NCI-H2107 treated with DMSO at 0.1 percent for 48 hours (cell line): ENCODE data around the gene ANO10.
"Not testable (repeated sequence)": the region's sequence is repeated elsewhere in the genome, so short reads cannot be mapped to it uniquely, and the experiment has no call there.

ENCODE experiments used
- DNase-seq: peaks from one replicate; lab custom pipeline; 2025; ENCODE audit not compliant: unreplicated experiment; lab: John Stamatoyannopoulos, UW

The ANO10 gene

DNA sequence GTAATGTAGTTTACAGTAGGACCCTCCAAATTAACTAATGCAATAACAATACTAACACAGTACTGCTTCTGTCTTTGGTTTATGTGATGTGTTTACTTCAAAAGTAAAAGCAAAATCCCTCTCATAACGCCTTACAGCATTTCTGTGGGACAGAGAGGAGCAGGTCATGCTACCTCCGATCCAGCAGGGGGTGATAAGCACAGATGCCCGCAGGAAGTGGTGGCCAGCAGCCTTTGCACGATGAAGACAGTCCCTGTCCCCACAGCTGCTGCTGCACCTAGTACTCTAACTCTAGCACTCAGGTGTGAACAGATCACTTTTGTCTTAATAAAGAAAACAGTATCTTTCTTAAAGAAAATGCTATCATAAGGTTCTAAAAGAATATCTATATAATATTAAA is 38.3 kb downstream of the ANO10 start:
- DNase-seq: no peak

DNA sequence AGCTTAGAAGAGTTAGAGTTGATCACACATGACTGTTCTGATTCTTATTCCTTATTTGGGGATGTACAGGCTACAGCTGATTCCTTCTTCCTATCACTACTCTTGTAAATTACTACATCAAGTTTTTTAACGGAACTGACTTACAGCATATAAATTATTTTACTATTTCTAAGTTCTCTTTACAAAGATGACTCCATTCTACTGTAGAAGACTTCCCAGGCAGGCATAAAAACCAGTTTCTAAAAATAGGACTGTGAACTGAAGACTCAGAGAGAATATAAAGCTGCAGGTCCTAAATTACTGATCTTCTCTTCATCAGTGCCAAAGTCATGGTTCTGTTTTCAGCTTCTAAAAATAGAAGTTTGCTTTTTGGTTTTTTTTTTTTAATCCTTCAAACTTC is 38.9 kb downstream of the ANO10 start:
- no peak for DNase-seq

DNA sequence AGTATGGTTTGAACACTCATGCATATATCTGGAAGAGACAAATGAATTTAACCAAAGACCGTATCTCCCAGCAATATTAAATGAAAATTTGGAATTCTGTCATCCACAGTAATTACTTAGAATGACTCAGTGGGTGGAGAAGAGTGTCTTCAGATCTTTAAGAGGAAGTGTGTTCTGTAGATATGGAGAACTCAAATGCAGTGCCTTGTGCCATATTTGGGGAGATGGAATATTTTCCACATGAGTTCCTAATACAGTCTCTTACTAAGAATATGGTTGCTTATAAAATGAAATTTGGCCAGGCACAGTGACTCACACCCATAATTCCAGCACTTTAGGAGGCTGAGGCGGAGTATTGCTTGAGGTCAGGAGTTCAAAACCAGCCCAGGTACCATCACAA is 40.5 kb downstream of the ANO10 start:
- no peak for DNase-seq

DNA sequence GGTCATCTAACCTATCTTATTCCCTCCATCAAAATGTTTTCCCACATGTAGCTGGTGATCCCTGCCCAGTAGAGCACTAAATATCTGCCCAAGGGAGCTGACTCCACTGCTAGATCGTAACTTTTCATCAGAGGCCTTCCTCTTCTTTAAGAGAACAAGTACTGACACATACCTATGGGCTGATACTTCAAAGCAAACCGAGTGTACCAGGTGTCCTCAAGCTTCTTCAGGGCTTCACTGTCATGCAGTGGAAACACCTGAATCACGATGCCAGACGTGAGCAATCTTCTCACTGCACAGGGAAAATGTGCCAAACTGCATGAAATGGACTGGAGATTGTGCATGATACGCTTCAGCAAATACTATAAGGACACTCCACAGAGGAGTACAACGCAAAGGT is 41.6 kb downstream of the ANO10 start:
- no peak for DNase-seq

DNA sequence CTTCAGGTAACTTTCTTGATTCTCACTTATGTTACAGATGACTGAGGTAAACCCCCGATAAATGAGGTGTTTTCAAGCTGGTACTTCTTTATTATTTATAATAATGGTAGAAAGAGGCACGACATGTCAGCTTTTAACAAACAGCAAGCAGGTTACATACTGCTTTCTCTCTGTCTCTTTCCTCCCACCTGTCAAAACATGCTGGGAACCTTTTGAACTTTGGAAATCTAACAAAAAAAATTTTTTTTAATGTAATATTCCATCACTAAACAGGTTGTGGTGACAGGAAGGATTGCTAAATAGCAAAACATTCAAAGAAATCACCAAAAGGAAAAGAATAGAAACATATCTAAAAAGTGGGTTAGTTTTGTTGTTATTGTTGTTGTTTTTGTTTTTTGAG is 48.2 kb downstream of the ANO10 start:
- DNase-seq: no peak

DNA sequence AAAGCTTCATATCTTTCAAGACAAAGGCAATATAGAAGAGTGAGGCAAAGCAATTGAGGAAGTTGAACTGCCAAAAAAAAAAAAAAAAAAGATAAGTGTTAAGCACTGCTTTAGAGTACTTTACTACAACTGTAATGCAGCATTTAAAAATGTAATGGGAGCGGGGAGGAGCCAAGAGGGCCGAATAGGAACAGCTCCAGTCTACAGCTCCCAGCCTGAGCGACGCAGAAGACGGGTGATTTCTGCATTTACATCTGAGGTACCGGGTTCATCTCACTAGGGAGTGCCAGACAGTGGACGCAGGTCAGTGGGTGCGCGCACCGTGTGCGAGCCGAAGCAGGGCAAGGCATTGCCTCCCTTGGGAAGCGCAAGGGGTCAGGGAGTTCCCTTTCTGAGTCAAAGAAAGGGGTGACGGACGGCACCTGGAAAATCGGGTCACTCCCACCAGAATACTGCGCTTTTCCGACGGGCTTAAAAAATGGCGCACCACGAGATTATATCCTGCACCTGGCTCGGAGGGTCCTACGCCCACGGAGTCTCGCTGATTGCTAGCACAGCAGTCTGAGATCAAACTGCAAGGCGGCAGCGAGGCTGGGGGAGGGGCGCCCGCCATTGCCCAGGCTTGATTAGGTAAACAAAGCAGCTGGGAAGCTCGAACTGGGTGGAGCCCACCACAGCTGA is 56.0 kb downstream of the ANO10 start:
- not testable (repeated sequence) for DNase-seq

DNA sequence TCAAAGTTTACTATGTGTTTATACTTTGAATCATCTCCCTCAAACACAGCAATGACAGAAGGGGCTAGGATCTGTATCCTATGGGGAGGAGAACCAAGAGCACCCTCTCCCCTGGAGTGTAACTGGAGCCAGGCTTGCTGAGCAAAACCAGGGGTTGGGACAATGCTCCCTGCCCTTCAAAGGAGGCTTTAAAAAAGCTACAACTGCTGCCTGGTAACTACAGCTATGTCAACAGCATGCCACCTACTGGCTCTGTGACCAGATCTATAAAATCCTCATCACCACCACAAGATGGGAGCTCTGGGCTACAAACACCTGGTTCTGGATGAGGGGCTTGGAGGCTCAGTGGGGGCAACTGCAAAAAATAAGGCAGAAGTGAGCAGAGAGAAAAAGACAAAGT is 61.9 kb downstream of the ANO10 start:
- DNase-seq: no peak

DNA sequence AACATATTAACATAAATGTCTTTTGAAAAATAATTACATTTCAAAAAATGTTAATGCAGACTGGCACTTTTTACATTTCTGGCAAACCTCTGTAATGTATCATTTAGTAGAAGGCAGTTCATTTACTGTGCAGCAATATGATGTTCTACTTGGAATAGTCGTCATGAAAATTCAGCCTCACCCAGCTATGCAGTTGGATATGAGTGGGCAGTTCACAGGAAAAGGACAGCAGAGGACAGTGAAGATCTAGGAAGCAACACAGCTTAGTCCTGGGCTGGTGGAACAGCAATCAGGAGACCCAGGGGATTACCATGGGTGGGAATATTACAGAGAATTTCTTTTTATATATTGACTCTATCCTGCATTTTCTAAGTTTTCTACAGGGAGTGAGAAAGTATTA is 63.6 kb downstream of the ANO10 start:
- DNase-seq: no peak

DNA sequence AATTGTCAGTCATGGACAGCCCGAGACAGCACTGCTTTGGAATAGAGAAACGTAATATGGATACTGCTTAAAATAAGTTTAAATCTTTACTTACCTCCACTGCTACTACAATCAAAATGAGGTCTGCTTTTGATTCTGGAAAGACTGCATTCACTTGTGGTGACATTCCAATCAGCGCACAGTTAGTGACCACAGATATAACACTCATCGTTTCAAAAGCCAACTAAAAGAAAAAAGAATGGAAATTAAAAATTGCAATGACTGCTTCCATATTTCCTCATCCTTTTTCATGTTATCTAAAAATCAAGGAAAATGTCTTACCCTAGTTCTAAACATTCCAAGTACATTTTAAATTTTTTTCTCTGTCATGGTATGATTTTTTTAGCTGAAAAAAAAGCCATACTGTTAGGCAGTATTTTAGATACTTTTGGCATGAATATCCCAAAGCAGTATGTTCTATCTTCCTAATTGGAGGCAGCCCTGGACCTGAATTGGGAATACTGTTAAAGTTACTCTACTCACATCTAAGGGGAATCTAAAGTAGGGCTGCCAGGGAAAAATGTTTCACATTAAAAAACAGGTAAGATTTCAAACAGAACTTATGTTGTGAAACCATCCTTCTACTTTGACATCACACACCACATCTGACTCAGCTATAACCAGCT is 72.1 kb downstream of the ANO10 start:
- no peak for DNase-seq

DNA sequence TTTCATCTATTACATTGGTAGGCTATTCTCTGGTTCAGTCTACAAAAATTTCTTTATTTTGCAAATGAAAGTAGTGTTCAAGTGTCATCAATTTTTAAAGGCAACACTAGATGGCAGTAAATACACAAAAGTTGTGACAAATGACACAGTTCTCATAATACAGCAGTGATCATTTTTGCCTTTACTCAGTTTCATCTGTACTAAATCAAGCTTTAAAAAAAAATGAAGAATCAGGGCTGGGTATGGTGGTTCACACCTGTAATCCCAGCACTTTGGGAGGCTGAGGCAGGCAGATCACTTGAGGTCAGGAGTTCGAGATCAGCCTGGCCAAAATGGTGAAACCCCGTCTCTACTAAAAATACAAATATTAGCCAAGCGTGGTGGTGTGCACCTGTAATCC is 77.5 kb downstream of the ANO10 start:
- DNase-seq: peak; percentile 0

DNA sequence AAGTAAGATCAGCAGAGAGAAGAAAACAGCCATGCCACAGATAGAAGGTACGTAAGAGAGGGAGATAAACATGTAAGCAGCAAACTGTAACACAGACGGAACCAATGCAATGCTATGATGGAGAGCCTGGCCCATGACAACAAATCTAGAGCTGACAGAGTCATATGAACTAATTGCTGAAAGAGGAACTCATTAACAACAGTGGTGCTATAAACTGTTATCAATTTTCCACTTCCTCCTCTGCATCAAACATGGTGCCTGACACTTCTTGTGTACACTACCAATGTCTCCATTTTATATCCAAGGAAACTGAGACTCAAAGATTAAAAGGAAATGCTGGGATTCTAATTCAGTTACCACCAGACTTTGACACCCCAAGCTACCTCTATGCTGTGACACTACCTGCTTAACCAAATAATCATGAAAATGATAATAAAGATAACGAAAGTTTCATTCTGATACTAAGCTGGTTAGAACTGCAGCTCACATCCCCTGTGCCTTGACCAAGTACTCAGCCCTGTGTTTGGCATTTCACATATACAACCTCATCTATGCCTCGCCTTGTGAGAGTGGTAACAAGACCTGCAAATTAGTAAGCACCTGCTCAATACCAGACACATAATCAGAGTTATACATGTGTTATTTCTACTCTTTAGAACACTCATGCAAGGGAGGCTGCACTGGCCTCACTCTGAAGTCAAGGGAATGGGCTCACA is 79.3 kb downstream of the ANO10 start:
- no peak for DNase-seq

DNA sequence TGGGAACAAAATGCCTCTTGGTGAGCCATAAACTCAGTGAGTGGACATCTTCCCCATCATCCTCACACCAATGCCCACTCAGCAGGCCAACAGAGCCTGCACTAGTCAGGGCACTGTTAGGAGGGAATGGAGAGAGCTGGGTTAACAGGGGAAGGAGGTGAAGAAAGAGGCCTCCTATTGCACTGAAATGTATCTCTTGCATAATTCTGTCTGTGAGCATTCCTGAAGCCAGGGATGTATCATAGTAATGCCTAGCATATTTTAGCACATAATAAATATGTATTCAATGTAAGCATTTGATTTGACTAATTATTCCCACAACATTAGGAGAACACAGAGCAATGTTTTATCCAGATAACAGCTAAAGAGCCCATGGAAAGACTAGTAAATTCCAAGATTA is 81.2 kb downstream of the ANO10 start:
- no peak for DNase-seq

DNA sequence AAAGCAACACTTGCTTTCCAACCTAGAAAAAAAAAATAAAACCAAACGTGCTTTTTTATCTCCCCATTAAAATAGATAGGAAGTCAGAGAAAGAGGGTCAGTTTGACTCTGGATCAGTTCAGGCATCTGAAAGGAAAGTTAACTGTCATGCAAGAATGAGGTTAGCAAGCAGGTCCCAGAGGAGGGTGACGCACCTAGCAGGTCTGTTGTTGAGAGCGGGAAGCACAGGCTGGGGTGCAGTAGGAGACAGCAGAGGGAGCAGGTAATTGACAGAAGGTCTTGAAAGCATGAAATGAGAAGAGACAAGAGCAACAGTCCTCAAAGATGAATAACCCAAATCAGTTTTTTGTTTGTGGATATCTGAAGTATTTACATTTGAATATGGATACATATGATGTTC is 82.5 kb downstream of the ANO10 start:
- DNase-seq: no peak

DNA sequence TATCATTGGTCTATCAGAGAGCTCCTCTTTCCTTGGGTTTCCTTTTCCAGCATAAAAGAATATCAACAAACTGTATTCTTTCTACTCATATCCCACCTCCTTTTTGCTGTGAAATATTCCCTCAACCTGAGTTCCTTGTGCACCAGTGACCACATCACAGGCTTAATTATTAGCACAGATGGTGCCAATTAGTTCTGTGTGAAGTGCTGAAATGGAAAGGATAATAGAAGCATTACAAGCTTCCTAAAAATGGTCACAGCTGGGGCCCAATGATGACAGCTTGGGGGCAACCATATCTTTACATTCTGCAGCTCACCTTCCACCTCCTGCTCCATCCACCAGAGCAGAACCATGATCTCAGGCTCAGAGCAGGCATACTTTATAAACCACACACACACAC is 84.6 kb downstream of the ANO10 start:
- DNase-seq: no peak

DNA sequence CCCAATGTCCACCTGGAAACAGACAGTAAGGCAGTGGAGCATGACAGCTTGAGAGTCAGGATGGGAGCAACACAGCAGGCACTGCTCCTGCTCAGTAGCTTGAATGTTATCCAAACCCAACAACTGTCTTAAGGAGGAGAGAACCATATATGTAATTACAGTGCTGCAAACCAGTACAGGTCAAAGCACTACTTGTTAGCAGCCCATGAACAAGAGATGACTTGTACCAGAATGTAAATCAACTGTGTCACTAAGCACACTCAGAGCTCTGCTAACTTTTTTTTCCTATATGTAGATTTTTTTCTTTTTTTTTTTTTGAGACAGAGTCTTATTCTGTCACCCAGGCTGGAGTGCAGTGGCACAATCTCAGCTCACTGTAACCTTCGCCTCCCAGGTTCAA is 87.1 kb downstream of the ANO10 start:
- no peak for DNase-seq

DNA sequence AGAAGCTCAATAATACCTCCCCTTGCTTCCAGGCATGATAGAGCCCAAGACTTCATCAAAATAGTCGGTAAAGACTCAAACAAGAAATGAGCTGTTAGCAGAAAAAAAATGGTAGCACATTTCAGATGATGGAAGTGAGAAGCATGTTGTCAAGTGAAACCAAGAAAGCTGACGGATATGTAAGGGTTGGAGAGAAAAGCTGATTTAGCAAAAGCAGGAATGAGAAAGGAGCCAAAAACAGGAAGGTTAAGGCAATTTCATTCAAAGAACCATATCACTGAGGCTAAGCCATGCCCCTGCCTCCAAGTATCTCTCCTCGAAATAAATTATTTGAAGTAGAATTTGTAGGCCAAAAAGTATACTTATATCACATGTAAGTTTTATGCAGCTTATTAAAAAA is 88.8 kb downstream of the ANO10 start:
- DNase-seq: no peak

DNA sequence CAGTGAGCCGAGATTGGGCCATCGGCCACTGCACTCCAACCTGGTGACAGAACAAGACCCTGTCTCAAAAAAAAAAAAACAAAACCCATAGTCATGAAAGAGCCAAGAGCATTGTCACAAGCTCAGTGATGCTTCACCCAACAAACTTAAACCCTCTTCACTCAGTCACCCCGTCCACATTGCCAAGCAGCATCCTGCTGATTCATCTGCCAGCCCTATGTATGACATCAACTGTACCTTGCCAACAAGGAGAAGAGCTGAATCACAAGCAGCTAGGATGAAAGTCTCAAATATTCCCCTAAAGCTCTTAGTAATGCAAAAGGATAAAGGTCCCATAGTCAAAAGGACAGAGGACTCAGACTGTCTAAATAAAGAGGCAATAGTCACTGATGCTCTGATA is 90.0 kb downstream of the ANO10 start:
- DNase-seq: no peak

DNA sequence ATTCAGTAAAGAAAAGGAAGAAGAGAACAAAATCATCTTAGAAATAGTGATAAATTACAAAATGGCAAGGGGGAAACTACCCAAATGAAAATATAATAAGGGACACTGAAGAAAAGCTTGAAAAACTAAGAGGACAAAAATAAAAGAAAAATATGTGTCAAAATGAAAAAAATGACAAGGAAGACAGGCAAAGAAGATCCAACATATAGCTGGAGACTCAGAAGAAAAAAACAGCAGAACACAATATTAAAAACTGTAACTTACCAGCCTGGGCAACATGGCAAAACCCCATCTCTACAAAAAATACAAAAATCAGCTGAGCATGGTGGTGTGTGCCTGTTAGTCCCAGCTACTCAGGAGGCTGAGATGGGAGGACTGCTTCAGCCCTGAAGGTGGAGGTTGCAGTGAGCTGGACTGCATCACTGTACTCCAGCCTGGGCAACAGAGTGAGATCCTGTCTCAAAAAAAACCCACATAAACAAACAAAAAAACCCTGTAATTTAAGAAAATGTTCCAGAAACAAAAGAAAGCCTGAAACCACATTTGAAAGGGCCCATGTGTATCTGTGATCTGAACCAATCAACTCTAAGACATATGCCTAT is 93.2 kb downstream of the ANO10 start:
- no peak for DNase-seq

DNA sequence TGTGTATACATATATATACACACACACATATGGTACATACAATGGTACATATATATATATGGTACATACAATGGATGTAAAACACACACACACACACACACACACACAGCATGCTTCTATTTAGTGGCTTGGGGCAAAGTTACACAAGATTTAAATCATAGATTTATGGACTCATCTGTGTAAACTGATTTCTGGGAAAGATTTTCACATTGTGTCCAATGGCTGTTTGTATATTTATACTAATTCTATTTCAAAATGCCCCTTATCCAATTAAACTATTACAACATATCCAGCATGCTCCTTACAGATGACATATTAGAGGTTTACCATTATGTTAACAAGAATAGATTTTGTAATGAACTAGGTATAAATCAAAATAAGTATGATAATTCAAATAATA is 94.9 kb downstream of the ANO10 start:
- DNase-seq: no peak

DNA sequence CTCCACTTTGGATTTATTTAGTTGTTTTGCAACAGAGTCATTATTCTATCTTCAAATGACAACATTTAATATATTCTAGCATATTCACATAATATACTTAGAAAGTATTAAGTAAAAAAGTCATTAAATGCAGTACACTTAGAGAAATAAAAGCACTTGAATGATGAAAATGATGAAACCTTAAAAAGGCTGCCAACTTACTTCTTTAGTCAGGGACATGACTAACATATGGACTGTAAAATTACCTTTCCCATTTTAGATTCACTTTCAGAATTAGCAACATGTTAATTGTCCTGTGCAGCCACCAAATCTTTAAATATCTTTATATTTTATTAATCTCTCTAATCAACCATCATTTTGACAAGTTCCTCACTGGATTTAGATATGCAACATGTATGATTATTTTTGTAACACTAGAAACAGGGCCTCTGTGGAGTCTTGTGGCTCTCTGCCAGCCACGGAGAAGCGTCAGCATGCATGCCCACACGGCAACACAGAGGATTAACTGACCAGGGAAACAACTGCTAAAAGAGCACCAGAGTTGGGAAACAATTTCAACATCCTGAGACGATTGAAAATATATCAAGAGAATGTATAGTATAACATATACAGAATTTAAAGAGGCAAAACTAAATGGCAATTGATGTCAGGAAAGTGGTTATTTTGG is 95.7 kb downstream of the ANO10 start:
- no peak for DNase-seq

DNA sequence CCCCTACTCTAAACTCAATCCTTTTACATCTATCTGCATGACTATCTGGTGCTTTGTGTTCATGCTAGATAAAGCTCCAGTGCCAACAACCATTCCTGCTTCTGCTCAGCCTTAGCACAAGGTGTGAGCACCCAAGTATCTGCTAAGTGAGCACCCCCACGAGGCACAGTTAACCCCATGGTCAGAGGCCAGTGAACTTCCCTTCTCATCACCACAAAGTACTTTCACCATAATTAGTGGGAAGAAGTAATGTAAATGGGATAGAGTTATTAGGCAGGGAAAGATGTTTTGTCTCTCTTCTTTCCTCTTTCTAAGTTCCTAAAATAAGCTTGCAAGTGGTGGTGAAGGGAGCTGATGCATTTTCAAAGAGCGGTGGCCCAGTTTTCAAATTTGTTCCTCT is 96.4 kb downstream of the ANO10 start:
- no peak for DNase-seq
